Measurements from ENCODE around the gene MRGPRE.

MRGPRE gene

GRCh38 chr11:3222003-3222855 is 10.0 kb downstream of the MRGPRE start:
- Mint-ChIP-seq H3K4me1 (ENCODE audit: low read depth) (peaks cover 1% of the 10 kb centered on the region), H3K36me3 (ENCODE audit: low read depth) (no peaks in the 10 kb centered on the region), H3K27me3 (ENCODE audit: low read depth) (no peaks in the 10 kb centered on the region), H3K9me3 (no peaks in the 10 kb centered on the region), H3K4me3 (no peak overlapping the region), H3K27ac (no peak overlapping the region)
- DNase-seq (ENCODE audit: low spot score) = no peak

GRCh38 chr11:3221408-3222002 is 10.7 kb downstream of the MRGPRE start:
- peaks cover 6% of the 10 kb centered on the region for H3K4me1 Mint-ChIP-seq (ENCODE audit: low read depth)
- no peak overlapping the region for H3K4me3 Mint-ChIP-seq
- DNase-seq (ENCODE audit: low spot score) = no peak
- peaks cover 4% of the 10 kb centered on the region for H3K27me3 Mint-ChIP-seq (ENCODE audit: low read depth)
- no peaks in the 10 kb centered on the region for H3K36me3 Mint-ChIP-seq (ENCODE audit: low read depth)
- H3K27ac Mint-ChIP-seq = no peak overlapping the region
- H3K9me3 Mint-ChIP-seq = no peaks in the 10 kb centered on the region

- Mint-ChIP-seq H3K36me3 (ENCODE audit: low read depth) (no peaks in the 10 kb centered on the region), H3K4me3 (no peak overlapping the region), H3K27me3 (ENCODE audit: low read depth) (peaks cover 4% of the 10 kb centered on the region), H3K4me1 (ENCODE audit: low read depth) (peaks cover 6% of the 10 kb centered on the region), H3K27ac (no peak overlapping the region), H3K9me3 (no peaks in the 10 kb centered on the region)
- no peak for DNase-seq (ENCODE audit: low spot score)
These were observed 11.5 kb downstream of the MRGPRE start for GRCh38 chr11:3220521-3221407.

GRCh38 chr11:3220101-3220500 is 12.1 kb downstream of the MRGPRE start:
- Mint-ChIP-seq H3K27ac (no peak overlapping the region), H3K4me3 (no peak overlapping the region), H3K4me1 (ENCODE audit: low read depth) (peaks cover 6% of the 10 kb centered on the region), H3K27me3 (ENCODE audit: low read depth) (peaks cover 4% of the 10 kb centered on the region), H3K9me3 (no peaks in the 10 kb centered on the region), H3K36me3 (ENCODE audit: low read depth) (no peaks in the 10 kb centered on the region)
- no peak for DNase-seq (ENCODE audit: low spot score)

- Mint-ChIP-seq H3K36me3 (ENCODE audit: low read depth) (no peaks in the 10 kb centered on the region), H3K27ac (no peak overlapping the region), H3K27me3 (ENCODE audit: low read depth) (peaks cover 4% of the 10 kb centered on the region), H3K4me1 (ENCODE audit: low read depth) (peaks cover 6% of the 10 kb centered on the region), H3K4me3 (no peak overlapping the region), H3K9me3 (no peaks in the 10 kb centered on the region)
- no peak for DNase-seq (ENCODE audit: low spot score)
These were observed 12.8 kb downstream of the MRGPRE start for GRCh38 chr11:3219281-3219892.

- no peak within 1 kb of the TSS for H3K27ac Mint-ChIP-seq
- no peak for DNase-seq (ENCODE audit: low spot score)
- peaks cover 6% of the 10 kb centered on the region for H3K4me1 Mint-ChIP-seq (ENCODE audit: low read depth)
- no peak within 1 kb of the TSS for H3K4me3 Mint-ChIP-seq
- H3K36me3 Mint-ChIP-seq (ENCODE audit: low read depth) = no peaks in the 10 kb centered on the region
- peaks cover 4% of the 10 kb centered on the region for H3K27me3 Mint-ChIP-seq (ENCODE audit: low read depth)
- no peaks in the 10 kb centered on the region for H3K9me3 Mint-ChIP-seq
These were observed 13.5 kb downstream of the MRGPRE start, which contains the start of gene MRGPRG for GRCh38 chr11:3218483-3219280. Gene MRGPRG (minus strand): TSS chr11:3218813. CDS start chr11:3218813, 0 bp downstream.

- Mint-ChIP-seq H3K27ac (no peak overlapping the region), H3K9me3 (no peaks in the 10 kb centered on the region), H3K36me3 (ENCODE audit: low read depth) (no peaks in the 10 kb centered on the region), H3K4me3 (no peak overlapping the region), H3K27me3 (ENCODE audit: low read depth) (peaks cover 6% of the 10 kb centered on the region), H3K4me1 (ENCODE audit: low read depth) (peaks cover 5% of the 10 kb centered on the region)
- DNase-seq (ENCODE audit: low spot score) = no peak
These were observed 14.3 kb downstream of the MRGPRE start for GRCh38 chr11:3217818-3218482.

- H3K4me1 Mint-ChIP-seq (ENCODE audit: low read depth) = peaks cover 5% of the 10 kb centered on the region
- no peak overlapping the region for H3K4me3 Mint-ChIP-seq
- H3K27me3 Mint-ChIP-seq (ENCODE audit: low read depth) = peaks cover 9% of the 10 kb centered on the region
- H3K36me3 Mint-ChIP-seq (ENCODE audit: low read depth) = no peaks in the 10 kb centered on the region
- H3K9me3 Mint-ChIP-seq = no peaks in the 10 kb centered on the region
- DNase-seq (ENCODE audit: low spot score) = no peak
- H3K27ac Mint-ChIP-seq = no peak overlapping the region
These were observed 16.1 kb downstream of the MRGPRE start for GRCh38 chr11:3216027-3216525.

GRCh38 chr11:3215346-3216026 is 16.7 kb downstream of the MRGPRE start:
- Mint-ChIP-seq H3K36me3 (ENCODE audit: low read depth) (no peaks in the 10 kb centered on the region), H3K9me3 (no peaks in the 10 kb centered on the region), H3K4me3 (no peak overlapping the region), H3K4me1 (ENCODE audit: low read depth) (peaks cover 5% of the 10 kb centered on the region), H3K27ac (no peak overlapping the region), H3K27me3 (ENCODE audit: low read depth) (peaks cover 9% of the 10 kb centered on the region)
- DNase-seq (ENCODE audit: low spot score) = no peak

GRCh38 chr11:3214420-3214699 is 17.9 kb downstream of the MRGPRE start:
- peaks cover 9% of the 10 kb centered on the region for H3K27me3 Mint-ChIP-seq (ENCODE audit: low read depth)
- H3K9me3 Mint-ChIP-seq = no peaks in the 10 kb centered on the region

GRCh38 chr11:3213659-3214419 is 18.4 kb downstream of the MRGPRE start:
- Mint-ChIP-seq H3K4me3 (no peak overlapping the region), H3K27me3 (ENCODE audit: low read depth) (peaks cover 9% of the 10 kb centered on the region), H3K27ac (no peak overlapping the region), H3K4me1 (ENCODE audit: low read depth) (peaks cover 5% of the 10 kb centered on the region), H3K36me3 (ENCODE audit: low read depth) (no peaks in the 10 kb centered on the region), H3K9me3 (no peaks in the 10 kb centered on the region)
- no peak for DNase-seq (ENCODE audit: low spot score)

More at GRCh38 chr11:3214420-3214699, 17.9 kb downstream of the MRGPRE start:
- Mint-ChIP-seq H3K36me3 (ENCODE audit: low read depth) (no peaks in the 10 kb centered on the region), H3K27ac (no peak overlapping the region), H3K4me1 (ENCODE audit: low read depth) (peaks cover 5% of the 10 kb centered on the region), H3K4me3 (no peak overlapping the region)
- DNase-seq (ENCODE audit: low spot score) = no peak

- H3K27ac Mint-ChIP-seq = no peak overlapping the region
These were observed 23.9 kb downstream of the MRGPRE start for GRCh38 chr11:3208272-3208671.

More at GRCh38 chr11:3208272-3208671, 23.9 kb downstream of the MRGPRE start:
- Mint-ChIP-seq H3K36me3 (ENCODE audit: low read depth) (no peaks in the 10 kb centered on the region), H3K4me1 (ENCODE audit: low read depth) (no peaks in the 10 kb centered on the region), H3K9me3 (no peaks in the 10 kb centered on the region), H3K4me3 (no peak overlapping the region), H3K27me3 (ENCODE audit: low read depth) (peaks cover 3% of the 10 kb centered on the region)
- DNase-seq (ENCODE audit: low spot score) = no peak
